Activated CD4-positive, CD25-positive, alpha-beta regulatory T cell treated with anti-CD3 and anti-CD28 coated beads, Interleukin-2, amount 50 U/mL, for 24 hours (primary cell): ENCODE data around the gene MLH3.

ENCODE experiments used
- ATAC-seq, 2 donors: fragments of 150-1000 bp; cut with Tn5 transposase; one replicate each; pipeline ENCODE4 v1.10.0; 2021; ENCODE audit warnings: mild to moderate bottlenecking in 1 of 2, moderate library complexity in 1 of 2

Gene MLH3

DNA sequence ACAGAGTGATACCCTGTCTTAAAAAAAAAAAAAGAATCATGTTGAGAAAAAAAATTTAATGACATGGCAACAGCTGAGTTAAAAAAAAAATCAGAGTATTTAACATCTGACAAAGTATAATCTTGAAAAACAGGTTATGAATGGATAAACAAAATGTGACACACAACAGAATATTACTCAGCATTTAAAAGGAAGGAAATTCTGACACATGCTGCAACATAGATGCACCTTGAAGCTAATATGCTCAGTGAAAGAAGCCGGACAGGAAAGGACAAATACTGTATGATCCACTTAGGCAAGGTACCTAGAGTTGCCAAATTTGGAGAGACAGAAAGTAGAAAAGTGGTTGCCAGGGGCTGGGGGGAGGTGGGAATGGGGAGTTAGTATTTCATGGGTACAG is 67.9 kb downstream of the MLH3 start:
- no peak for ATAC-seq

DNA sequence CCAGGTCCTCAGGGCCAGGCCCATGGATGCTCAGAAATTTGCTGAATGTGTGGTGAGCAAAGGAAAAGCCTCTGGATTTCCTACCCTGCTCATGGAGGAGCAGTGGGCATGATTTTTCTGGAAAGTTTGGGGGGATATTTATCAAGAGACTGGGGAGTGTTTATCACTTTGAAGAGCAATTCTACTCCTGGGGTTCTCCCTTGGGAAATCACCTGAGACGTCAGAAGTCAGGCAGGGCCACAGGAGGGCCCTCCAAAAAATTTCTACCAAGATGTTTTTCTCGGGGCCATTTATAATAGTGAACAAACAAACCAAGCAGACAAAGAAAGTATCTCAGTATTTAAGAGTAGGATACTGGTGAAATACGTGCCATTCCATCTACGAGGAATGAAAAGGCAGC is 68.6 kb downstream of the MLH3 start:
- no peak for ATAC-seq

DNA sequence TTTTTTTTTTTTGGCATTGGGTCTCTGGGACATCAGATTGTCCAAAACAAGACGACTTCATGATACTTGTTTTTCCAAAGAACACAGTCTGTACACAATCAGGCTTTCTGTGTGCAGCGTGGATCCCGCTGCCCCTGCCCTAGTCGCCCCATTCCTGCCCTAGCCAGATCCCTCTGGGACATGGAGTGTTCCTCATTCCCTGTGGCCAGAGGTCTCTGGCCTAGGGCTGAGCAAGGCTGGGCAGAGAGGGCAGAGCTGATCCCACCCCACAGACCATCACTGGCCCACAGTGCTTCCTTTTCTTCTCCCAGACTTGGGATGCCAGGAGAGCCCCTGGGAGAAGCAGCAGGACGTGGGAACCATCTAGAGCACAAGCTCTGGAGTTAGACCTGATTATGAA is 69.4 kb downstream of the MLH3 start:
- ATAC-seq: no peak

DNA sequence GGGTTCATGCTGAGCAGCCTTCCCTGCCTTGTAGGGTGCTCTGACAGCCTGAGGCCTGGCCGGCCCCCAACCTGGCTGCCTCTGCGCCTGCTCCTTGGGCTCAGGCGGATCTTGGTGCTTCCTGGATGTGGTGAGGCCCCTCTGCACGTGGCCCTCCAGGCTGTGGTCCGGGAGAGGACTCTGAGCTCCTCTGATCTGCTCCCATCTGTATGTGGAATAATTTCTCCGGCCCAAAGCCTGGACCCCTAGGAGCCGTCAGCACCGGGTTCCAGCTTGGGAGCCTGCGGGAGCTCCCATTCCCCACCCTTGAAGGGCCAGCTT is 69.8 kb downstream of the MLH3 start:
- ATAC-seq: no peak

DNA sequence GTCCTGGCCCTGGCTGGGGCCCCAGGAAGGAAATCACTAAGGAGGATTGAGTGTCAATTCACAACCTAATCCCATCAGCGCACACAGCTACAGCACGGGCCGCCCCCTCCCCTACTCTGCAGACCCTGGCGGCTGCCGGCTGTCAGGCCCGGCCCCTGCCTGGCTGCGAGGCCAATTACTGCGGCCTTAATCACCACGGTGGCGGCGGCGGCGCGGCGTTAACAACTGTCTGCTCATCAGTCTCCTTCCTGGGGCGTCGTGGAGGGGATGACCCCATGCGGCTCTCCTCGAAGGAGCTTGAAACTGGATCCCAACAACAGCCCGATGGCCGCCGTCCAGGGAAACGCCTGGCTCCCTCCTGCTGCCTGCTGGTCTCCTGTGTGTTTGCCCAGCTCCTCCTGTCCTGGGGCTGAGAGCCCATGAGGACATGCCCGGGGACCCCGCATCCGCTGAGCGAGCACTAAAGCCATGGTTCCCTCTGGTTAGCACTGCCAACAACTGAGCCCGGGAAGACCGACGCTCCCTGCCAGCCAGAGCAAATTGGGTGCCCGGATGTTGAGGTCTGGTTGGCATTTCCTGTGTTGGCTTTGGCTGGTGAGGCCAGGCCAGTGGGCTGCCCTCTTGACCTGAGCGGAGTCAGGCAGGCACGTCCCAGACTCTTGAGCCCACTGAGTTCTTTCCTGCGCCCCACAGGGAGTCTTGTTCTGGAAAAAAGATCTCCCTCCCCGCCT is 70.4 kb downstream of the MLH3 start:
- ATAC-seq: no peak

DNA sequence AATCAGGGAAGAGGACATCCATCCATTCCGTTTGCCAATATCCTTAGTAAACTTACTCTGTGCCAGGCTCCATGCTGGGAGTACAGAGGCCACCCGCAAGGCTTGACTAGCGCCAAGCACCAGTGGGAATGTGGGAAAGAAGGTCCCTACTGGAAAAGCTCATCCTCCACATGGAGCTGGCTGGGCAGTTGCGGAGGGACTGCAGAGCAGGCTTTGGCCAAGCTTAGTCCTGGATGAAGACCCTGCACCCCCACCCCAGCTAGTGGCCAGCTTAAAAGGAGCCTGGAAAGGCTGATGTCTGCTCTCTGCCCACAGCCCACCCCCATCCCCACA is 70.9 kb downstream of the MLH3 start:
- no peak for ATAC-seq

DNA sequence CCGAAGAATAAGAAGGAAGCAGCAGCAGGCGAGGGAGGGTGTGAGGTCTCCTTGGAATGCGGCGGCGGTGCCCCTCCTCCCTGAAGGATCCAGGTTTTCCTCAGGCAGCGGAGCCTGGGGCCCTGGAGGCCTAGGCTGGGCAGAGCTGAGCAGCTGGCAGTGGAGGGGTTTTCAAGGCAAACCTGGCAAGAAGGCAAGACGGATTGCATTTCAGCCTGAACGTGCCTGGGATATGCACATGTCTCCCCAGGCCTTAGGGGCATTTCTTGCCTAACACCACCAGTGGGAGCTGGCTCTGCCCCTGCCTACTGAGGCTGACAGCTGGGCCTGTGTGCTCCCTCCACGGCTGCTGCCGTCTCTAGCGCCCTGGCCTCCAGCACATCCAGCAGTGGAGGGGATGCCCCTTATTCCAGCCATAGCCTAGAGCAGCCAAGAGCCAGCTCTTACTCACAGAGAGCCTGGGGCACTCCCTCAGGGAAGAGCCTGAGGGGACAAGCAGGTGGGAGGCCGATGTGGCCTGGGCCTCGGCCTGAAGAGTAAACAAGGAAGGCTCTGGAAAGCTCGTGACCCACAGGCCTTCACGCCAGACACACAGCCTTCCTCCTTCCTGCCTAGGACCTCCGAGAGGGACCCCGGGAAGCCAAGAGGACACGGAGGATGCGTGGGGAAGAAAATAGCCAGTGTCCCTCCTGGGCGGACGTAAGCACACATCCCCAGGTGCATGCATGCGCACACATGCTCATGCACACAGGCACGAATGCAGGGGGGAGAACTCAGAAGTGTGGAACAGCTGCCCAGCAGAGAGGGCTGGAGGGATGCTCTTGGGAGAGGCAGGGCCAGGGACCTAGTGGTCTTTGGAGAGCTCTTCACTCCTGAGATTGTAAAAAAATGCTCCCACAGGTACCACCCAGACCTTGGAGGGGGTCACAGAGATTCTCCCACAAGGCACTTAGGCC is 71.5 kb downstream of the MLH3 start:
- ATAC-seq: no peak

DNA sequence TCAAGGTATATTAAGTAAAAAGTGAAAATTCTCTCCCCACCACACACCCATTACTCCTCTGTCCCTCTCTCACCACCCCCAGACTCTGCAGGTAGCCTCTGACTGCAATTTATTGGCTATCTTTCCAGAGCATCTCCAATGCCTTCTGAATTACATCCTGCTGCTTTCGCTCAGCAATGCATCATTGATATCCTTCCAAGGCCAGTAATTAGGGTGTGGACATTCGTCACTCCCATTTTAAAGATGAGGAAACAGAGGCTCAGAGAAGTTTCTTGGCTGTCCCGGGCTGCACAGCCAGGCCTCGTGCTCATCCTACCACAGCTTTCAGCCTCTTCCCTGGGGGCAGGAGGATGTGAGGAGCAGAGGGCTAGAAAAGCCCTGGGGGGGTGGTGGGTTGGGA is 72.2 kb downstream of the MLH3 start:
- ATAC-seq: no peak

DNA sequence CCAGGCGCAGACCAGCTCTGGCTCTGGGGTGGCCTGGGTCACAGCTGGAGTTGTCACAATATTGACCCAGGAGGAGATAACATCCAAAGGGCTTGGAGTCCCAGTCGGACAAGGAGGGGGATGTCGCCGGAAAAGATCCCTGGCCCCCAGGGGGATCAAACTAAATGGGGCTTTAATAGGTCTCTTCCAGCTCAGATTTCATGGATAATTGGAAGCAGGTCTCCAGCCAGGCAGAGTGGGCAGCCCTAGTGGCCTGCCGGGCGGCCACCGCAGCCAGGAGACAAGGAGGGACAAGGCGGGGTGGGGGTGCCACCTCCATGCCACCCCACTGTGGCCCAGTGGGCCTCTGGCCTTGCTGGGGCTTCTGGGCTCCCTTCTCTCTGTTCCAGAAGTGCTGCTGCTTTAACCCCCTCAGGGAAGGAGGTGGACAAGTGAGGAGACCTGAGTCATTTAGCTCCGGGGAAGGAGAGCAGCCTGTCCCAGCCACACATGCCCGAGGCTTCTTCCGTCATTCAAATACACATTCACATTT is 72.8 kb downstream of the MLH3 start:
- no peak for ATAC-seq

DNA sequence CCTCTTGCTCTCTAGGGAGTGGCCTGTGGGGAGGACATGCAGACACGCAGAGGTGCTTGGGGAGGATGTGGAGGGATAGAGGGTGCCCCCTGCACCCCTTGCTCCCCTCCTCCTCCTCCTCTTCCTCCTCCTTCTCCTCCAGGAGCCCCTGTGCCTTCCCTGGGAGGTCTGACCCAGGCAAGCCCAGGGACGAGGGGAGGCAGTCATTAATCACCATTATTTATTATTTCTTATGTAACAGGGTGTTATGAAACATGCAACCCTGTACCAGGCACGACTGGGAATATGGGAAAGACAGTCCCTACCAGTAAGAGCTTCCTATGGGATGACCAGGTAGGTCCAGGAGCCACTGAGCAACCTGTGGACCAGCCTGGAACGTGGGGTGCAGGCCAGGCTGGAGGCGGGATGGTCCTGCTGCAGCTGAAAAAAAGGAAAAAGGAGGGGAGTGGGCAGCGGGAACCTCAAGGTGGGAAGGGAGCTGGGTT is 73.3 kb downstream of the MLH3 start:
- no peak for ATAC-seq

DNA sequence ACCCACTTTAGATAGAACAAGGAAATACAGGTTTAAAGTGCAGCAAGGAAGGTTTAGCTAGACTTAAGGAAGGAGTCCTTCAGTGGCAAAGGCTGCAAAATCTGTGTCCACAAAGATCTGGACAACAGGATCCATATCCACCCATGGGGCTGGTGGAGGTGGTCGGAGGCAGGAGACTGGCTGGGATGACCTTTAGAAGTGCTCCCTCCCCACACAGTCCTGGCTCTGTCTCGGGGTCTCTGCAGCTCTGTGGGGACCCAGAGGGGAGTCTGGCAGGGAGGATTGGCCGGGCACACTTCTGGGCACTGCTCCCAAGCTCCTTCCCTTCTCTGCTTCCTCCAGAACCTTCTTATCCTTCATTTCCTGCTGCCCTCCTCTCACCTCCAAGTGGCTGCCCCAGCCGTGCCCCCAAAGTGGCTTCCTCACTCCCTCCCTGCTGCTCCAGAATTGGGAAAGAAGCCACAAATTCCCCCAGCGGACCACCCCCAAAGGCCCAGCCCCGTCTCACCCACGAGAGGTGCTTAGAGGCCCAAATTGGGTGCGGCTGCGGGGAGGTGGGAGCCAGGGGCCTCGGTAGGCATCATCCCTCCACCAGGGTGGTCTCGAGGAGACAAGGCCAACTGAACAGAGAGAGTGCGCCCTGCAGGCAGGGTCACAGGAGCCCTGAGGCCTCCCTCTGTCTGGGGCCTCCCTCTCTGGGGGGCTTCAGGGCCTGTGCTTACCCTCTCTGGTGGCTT is 73.9 kb downstream of the MLH3 start:
- ATAC-seq: no peak

DNA sequence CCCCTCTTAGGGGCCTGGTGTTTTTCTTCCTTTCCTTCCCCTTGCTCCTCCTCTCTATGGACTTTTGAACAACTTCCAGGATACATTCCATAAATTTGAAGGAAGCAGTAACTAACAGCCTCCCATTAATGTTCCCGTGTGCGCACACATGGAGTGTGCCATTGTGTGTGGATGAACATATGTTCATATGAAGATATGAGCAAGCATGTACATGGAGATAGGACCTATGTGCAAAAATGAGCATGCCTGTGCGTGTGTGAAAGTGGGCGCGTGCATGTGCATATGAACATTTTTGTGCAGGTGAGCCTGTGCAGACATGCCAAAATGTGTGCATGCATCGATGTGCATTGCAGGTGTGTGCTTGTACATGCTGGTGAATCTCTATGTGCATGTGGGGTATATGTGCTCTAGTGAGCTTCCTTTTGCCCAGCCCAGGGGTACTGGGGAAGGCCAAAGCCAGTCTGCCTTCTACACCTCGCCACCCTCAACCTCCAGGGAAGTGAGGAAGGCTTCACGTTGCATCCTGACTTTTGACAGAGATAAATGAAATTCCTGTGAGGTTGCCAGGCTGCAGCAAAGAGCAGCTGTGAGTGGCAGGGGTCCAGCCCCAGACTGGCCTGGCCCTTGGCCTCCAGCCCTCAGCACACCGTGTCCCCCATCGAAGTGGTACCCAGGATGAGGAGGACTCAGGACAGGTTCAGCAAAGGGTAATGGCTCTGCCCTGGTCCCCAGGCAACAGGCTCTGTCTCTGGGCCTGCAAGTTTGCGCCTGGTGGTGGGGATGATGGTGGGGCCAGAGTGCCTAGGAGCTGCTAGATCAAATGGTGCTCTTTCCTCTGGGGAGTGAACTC is 74.8 kb downstream of the MLH3 start:
- no peak for ATAC-seq

DNA sequence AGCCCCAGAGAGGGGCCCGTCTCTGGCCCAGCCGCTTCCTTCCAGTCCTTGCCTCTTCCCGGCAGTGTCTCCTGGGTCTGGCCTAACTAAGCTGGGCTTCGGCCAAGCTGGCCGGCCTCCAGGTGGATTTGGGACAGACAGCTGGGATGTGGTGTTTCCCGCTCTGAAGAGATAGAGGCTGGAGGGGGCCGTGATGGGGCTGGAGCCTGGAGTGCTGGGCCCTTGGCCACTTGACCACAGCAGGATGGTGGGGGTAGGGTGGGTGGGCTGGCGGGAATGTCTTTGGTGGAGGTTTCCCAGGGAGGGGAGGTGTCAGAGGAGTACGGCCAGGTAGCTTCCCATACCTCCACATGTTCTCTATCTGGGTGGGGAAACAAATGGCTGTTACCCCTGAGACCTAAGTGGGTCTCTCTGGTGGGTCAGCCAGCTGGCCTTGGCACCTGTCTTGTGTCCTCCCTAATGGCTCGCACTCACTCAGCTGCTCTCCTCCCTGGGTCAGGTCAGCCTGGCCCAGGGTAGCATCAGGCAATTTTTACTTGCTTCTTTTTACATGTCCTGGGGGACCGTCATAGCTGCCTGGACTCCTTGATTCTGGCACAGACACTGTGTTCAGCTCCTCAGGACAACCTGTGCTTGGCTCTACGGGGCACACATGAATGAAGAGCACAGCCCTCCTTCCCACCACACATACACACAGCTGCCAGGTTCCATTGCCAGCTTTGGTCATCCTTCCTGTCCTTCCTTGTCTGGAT is 76.0 kb downstream of the MLH3 start:
- ATAC-seq: no peak

DNA sequence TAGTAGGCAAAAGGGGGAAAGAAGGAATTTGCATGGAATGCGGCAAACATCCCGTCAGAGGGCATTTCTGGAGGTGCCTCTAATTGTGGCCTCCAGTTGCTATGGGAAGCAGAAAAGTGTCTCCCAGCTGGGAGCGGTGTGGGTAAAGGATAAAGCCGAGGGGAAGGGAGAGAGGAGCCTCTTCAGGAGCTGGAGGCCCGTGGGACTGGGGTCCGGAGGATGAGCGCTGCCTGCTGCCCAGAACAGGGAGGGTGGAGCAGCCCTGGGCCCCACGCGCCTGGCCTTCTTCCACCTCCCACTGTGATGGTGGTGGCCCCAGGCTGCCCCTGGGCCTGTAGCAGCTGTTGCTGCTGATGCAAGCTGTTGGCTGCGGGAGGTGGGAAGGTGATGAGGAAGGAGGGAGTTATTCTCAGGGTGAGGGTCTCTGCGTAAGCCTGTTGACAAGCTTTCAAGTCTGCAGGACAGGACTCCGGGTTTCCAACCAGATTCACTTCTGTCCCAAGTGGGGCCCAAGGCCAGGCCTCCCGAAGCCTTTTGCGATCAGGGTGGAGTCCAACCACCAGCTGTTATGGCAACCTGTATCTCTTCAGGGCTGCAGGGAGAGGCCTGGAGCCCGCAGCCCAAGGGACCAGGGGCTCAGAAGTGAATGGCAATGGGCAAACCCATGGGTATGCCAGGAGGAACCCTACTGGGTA is 76.8 kb downstream of the MLH3 start:
- ATAC-seq: no peak

DNA sequence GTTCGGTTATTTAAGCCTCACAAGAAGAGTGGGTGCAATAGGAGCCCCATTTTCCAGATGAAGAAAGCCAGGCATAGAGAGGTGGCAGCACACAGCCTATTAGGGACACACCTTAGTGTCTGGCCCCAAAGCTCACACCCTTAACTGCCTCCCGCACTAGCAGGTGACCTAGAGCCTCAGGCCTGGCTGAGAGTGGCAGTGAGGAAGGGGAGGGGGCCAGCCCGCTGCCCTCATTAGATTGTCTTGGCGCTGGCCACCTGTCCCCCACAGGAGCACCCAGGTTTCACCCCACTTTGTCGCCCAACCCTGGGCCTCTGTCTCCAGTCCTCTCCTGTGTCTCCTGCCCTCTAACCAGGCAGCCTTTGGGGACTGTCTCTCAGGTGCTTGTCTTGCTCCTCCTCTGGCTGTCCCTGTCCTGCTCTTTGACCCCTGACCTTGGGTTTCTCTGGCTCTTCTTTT is 77.3 kb downstream of the MLH3 start:
- ATAC-seq: no peak

DNA sequence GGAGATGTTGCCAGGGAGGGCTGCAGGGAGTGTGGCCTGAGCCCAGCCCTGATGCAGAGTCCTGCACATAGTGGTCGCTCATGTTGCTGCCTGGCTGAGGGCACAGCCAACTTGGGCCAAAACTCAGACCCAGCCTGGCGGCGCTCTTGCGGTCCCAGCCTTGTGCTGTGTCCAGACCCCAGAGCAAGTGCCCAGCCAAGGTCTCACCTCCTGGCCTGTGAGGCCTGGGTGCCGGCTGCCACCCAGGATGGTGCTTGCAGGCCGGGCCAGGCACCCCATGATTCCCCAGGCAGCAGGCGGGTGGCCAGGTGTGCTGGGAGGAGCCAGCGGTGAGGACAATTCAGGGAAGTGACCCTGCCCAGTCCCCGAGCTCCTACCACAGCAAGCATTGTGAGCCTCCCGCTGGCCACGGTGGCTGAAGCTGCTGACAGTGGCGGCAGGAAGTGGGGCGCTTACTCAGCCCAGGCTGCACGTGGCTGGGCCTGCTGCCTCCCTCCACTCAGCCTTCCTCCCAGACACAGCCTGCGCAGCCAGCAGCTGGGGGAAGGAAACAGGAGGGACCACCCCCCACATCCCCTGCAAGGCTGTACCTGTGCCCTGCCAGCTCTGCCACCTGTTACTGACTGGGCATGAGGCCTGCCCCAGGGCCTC is 78.1 kb downstream of the MLH3 start:
- peak in 1 of 2 donors; percentile 69 for ATAC-seq

DNA sequence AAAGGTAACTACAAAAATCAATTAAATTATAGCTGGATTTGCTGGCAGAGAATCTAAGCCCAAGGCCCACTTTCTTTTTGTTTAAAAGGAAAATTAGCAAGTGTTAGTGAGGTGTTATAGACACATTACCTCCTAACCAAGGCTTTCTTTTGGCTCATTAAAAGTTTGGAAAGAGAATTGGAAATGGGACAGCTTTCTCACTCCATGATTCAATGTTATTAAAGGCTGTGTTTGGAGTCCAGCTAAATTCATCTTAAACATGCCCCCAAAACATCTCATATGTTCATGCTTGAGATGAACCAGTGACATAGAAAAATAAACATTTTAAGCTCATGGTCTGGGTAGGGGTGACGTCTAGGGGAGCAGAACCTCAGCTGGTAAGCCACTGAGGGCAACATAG is 82.5 kb downstream of the MLH3 start:
- no peak for ATAC-seq

DNA sequence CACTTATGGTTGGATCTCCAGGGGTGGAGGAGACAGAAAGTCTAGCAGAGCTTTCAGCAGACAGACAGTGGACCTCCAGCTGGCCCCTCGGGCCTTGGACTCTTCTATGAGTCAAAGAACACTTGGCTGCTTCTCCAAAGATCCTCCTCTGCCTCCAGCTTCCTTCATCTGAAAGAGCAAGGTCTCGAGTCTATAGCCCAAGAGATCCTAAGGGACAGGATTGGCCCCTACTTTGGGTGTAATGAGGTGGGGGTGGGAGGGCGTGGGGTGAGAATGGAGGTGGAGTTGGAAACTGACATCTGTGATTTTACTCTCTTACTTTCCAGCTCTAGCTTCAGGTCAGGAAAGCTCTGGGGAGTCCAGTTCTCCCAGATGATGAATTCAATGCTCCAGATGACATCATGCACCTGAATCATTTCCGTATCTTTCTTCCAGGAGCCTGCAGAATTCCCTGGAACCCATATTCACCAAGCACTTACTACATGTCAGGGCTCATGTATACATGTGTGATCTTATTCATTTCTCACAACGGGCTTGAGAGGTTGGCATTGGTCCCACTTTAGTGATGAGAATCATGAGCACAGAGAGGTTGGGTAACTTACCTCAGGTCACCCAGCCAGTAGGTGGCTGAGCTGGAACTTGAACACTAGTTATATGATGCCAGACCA is 85.6 kb downstream of the MLH3 start:
- no peak for ATAC-seq

DNA sequence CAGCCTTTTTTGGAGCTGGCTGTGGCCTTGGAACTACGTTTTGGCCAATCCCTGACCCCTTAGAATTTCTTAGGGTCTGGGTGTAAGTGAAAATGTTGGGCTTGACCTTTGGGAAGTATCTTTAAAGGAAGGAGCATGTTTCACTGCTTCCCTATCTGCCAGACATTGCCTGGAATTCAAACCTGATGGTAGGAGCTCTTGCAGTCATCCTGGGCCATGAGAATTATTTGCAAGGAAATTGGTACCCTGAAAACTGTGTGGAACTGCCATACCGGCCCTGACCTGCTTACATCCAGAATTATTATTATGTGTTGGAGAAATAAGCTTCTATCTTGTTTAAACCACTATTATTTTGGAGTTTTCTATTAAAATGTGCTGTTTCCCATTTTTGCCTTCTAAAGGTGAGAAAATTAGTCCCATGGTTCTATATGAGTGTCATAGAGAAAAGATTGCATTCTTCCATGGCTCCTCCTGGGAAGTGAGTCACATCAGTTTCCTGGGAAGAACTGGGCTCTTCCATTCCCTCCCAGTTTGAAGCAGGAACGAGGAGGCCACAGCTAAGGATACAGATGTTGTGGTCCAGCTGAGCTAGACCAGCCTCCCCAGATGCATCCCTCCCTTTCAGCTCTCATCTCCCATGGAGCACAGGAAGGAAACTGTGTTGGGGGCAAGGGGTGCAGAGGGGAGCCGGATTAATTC is 86.3 kb downstream of the MLH3 start:
- ATAC-seq: no peak
